HG03135 (cell line): ENCODE measurements around the gene ST8SIA6.
"Not testable (repeated sequence)": the region's sequence is repeated elsewhere in the genome, so short reads cannot be mapped to it uniquely, and the experiment has no call there.

ENCODE experiments used
- ATAC-seq: cut with Tn5 transposase; IDR thresholded peaks from one replicate; pipeline ENCODE4 v1.9.1; 2021; ENCODE audit warnings: mild to moderate bottlenecking, moderate library complexity; ENCODE audit not compliant: unreplicated experiment

Gene ST8SIA6

DNA sequence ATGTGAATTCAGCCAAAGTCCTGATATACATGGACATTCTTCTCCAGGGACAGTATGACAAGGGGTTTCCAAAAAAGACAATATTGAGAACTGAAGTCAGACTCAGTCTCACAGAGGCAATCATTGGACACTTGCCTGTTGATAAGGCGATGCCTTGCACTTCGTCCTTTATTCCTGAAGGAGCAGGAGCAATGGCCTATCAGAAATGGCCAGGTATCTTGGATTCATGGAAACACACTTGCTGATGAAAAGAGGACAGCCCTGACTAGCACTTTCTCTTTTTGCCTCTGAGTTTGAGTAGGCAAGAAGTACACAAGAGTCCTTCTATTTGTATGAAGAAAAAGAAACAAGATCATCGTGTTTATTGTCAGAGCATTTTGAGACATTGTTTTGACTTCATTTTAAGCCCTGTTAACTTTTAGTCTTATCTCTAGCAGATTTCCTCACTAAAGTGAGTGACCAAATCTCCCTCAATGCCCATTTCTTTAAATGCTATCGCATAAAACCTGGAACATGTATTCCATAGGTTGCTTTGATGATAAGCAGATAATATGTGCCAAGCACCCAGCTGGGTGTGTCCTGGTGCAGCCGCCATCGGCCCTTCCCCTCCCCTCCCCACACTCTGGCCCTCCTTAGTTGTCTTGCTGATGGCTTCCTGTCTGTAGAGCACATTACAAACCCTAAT, 26.6 kb downstream of the ST8SIA6 start:
- no peak for ATAC-seq

GRCh38 chr10:17427201-17427600, 27.2 kb downstream of the ST8SIA6 start:
- no peak for ATAC-seq

DNA sequence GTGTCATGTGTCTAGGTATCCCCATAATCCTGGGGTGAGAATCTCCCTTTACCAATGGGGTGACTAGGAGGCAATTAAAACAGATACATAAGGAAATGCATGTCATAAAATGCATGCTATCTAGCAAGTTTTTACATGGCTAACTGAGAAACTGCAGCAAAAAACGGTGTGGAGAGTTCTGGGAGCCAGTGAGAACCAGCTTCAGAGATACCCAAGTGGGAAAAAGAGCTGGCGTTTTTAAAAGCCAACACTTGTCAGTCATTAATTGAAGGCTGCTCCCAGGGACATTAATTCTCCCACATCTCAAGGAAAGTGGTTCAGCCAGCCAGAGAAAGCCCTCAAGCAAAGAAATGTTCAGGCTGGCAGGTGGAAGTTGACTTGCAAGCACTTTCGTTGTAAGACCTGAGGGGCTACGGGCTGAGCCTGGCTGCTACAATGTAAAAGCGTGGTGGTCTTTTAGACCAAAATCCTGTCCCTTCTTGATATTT, 28.1 kb downstream of the ST8SIA6 start:
- no peak for ATAC-seq

GRCh38 chr10:17425584-17426262, 28.7 kb downstream of the ST8SIA6 start:
- no peak for ATAC-seq

DNA sequence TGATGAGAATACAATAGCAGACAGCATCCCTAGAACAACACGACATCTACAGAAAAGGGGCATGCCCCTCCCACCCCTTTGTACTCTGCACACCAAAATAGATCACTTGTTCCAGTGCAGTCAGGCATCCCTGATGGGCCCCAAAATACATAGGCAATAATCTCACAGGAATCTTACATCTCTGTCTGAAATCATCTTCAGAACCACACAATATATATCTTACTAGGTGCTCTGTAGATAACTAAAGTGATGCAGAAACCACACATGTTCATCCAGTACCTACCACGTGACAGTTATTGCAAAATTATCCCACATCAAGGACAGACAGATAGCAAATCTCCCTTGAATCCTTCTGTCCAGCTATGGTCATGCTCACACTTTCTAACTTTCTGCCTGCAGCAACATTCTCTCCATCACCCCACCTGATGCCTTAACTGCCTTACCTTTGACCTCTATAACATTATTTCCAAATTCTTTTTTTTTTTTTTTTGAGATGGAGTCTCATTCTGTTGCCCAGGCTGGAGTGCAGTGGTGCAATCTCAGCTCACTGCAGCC, 30.7 kb downstream of the ST8SIA6 start:
- ATAC-seq: no peak

GRCh38 chr10:17422931-17423330, 31.5 kb downstream of the ST8SIA6 start:
- no peak for ATAC-seq

DNA sequence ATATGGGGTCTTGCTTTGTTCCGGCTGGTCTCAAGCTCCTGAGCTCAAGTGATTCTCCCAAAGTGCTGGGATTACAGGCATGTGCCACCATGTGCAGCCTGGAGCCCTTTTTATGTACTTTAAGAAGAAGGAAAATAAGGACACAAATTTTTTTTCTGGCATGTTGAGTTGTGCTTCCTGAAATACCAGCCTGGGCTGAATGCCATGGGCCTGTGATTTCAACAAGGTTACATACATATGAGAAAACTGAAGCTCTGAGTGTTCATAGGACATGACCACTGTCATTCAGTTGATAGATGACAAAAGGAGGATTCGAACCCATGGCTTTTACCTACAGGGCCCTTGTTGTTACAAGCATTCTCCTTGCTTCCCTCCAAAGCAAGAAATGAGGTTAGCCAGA, 36.1 kb downstream of the ST8SIA6 start:
- no peak for ATAC-seq

DNA sequence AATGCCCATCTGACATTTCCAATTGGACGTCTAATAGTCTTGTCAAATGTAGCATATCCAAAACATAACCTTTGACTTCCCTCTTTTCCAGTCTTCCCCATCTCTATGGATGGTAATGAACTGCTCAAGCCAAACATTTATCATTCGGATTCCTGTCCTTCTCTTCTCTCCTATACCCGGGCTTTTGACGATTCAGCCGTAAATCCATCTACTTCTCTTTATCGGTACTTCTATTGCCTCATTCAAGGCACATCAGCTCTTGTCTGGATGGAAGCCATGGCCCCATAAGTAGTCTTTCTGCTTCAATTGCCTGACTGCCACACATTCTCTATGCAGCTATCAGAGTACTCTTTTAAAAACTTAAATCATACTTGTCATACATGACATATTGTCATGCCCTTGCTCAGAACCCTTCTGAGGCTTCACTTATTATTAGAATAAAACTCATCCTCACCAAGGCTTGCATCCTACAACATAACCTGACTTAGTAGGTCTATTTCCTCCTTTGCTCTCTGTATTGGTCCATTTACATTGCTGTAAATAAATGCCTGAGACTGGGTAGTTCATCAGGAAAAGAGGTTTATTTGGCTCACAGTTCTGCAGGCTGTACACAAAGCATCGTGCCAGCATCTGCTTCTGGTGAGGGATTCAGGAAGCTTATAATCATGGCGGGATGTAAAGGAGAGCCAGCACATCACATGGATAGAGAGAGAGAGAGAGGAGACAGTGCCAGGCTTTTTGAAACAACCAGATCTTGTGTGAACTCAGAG, 37.8 kb downstream of the ST8SIA6 start:
- no peak for ATAC-seq

GRCh38 chr10:17415046-17415658, 39.2 kb downstream of the ST8SIA6 start:
- no peak for ATAC-seq

DNA sequence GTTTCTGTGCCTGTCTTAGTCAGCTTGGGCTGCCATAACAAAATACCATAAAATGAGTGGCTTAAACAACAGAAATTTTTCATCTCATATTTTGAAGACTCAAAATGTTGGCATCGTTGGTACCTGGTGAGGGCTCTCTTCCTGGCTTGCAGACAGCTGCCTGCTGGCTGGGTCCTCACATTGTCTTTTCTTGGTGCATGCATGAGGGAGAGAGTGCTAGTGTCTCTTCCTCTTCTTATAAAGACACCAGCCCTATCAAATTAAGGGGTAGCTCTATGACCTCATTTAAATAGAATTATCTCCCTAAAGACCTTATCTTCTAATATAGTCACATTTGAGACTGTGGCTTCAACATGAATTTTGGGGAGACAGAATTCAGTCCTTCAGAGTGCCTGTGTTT, 39.9 kb downstream of the ST8SIA6 start:
- ATAC-seq: no peak

DNA sequence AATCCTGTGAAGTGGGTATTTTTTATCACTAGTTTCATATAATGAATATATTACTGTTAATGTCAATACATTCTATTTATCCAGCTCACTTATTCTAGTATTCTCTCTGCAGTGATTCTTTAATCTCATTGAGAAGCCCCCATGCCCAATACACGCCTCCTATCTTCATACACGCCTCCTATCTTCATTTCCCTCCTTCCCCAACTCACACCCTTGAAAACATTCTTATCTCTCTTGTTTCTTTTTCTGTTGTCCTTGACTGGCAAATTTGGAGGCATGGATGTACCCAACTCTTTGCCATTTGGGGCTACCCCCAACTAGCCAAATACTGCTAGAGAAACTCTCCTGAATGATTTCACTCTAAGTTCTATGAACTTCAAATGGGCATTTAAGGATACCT, 40.5 kb downstream of the ST8SIA6 start:
- no peak for ATAC-seq

GRCh38 chr10:17412323-17412722, 42.1 kb downstream of the ST8SIA6 start:
- no peak for ATAC-seq

- no peak for ATAC-seq
Observed at GRCh38 chr10:17410907-17411306, 43.5 kb downstream of the ST8SIA6 start.

DNA sequence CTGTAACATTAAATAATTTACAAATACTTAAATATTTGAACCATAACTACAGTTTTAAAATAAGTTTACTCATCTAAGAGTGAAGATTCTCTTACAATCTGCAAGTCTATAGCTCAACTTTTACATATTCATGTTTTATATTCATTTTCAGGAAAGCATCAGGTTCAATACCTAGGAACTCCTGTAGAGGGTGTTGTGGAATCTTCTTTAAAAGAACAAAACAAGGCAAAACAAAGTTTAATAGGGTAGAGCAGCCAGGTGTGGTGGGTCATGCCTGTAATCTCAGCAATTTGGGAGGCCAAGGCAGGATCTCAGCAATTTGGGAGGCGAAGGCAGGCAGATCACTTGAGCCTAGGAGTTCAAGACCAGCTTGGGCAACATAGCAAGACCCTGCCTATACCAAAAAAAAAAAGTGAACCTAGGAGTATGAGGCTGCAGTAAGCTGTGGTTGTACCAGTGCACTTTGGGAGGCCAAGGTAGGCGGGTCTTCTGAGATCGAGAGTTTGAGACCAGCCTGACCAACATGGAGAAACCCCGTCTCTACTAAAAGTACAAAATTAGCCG, 45.1 kb downstream of the ST8SIA6 start:
- ATAC-seq: no peak

- no peak for ATAC-seq
Observed at GRCh38 chr10:17407047-17407446, 47.3 kb downstream of the ST8SIA6 start.

DNA sequence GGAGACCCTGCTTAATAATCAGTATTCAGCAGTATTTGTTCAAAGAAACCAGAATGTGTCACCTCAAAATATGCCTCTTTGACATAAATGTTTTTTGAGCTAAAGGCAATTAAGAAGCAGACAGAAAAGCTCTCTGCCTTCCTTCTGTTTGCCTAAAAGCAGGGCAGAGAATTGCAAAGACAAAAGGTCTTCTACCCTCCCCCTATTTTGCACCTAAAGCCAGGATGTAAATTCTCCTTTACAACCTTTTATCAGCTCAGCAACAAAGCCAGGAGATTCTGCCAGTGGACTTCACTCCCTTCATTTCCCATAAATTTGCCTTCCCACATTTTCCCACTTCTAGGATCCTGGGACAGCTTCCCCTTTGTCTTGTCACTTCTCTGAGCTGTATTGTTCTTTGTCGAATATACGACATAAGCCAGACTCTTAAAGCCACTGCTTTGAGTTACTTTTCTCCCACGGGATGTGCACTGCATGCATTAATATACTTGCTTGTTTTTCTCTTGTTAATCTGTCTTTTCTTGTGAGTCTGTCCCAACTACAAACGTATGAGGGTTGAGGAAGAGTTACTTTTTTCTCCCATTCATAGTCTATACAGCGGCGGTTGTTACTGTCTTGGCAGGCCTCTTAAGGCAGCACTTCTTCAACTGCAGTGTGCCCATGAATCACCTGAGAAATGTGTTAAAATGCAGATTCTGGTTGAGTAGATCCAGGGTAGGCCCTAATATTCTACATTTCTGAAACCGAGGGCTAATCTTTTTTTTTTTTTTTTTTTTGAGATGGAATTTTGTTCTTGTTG, 48.2 kb downstream of the ST8SIA6 start:
- ATAC-seq: no peak

DNA sequence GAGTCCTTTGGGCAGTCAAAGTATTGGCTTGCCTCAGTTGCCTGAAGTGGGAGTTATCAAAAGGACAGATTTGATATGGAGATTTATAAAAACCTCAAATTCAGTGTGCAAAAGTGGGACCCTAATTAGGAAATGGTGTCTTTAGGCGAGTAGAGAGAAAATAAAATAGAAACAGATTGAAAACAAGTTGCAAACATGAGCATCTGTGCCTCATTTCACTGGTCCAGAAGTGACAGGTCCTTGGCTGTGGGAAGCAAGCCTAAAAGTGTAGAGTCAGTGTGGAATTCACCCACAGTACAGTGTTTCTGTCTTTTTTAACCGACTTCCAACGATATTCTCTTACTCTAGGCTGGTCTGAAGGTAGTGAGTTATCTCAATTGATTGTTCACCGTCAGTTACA, 51.2 kb downstream of the ST8SIA6 start:
- no peak for ATAC-seq

DNA sequence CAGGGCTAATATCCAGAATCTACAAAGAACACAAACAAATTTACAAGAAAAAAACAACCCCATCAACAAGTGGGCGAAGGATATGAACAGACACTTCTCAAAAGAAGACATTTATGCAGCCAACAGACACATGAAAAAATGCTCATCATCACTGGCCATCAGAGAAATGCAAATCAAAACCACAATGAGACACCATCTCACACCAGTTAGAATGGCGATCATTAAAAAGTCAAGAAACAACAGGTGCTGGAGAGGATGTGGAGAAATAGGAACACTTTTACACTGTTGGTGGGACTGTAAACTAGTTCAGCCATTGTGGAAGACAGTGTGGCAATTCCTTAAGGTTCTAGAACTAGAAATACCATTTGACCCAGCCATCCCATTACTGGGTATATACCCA, 52.4 kb downstream of the ST8SIA6 start:
- not testable (repeated sequence) for ATAC-seq

- ATAC-seq: no peak
Observed at GRCh38 chr10:17396004-17396403, 58.4 kb downstream of the ST8SIA6 start.

GRCh38 chr10:17394854-17395253, 59.5 kb downstream of the ST8SIA6 start:
- no peak for ATAC-seq
